Fibroblast of lung (primary cell): ENCODE data around the gene PCDH9. TPM values are rescaled to one million over a fixed set of nuclear protein-coding genes. Genes with fewer than 3 reads are reported as not detected.

Experiments
- DNase-seq, 2 donors: peaks; one replicate each; pipeline versions ENCODE4 v3.0.0 to v3.0.0-alpha.2; 2010; ENCODE audit warnings: low read depth in 2 of 2
- H2AFZ ChIP-seq: 2 replicates; pipeline ENCODE4 v1.5.1; 2012; ENCODE audit warnings: low read length, control low read depth, inconsistent platforms
- H3K27ac ChIP-seq: 2 replicates; pipeline ENCODE4 v1.5.1; 2011; ENCODE audit warnings: low read length, control low read depth; ENCODE audit not compliant: insufficient read depth
- H3K27me3 ChIP-seq: 2 replicates; pipeline ENCODE4 v1.5.1; 2011; ENCODE audit warnings: mild to moderate bottlenecking, low read length; ENCODE audit not compliant: control insufficient read depth, insufficient read depth
- H3K36me3 ChIP-seq: 2 replicates; pipeline ENCODE4 v1.5.1; 2011; ENCODE audit warnings: low read length; ENCODE audit not compliant: control insufficient read depth, insufficient read depth
- H3K4me1 ChIP-seq: 2 replicates; pipeline ENCODE4 v1.5.1; 2011; ENCODE audit warnings: low read length; ENCODE audit not compliant: control insufficient read depth, insufficient read depth; ENCODE audit errors: extremely low read depth
- H3K4me2 ChIP-seq: 2 replicates; pipeline ENCODE4 v1.5.1; 2011; ENCODE audit warnings: low read length, control low read depth; ENCODE audit not compliant: insufficient read depth; ENCODE audit errors: extremely low read depth
- H3K4me3 ChIP-seq, 4 experiments: fragments of 200-600 bp in 1 of 4; sonication (generic) in 1 of 4; replicated peaks in 1 of 4; 2 replicates each; pipeline ENCODE4 v1.5.1; 2011 to 2016; ENCODE audit warnings: low read length in 4 of 4, low read depth in 3 of 4, mild to moderate bottlenecking in 3 of 4, control low read depth in 2 of 4, inconsistent platforms in 1 of 4, mixed read lengths in 1 of 4; ENCODE audit not compliant: insufficient read depth in 1 of 4; ENCODE audit errors: control extremely low read depth in 1 of 4
- H3K79me2 ChIP-seq: 2 replicates; pipeline ENCODE4 v1.5.1; 2012; ENCODE audit warnings: mild to moderate bottlenecking, low read length, inconsistent platforms; ENCODE audit not compliant: control insufficient read depth, insufficient read depth
- H3K9ac ChIP-seq: 2 replicates; pipeline ENCODE4 v1.5.1; 2011; ENCODE audit warnings: mild to moderate bottlenecking, low read length, control low read depth; ENCODE audit not compliant: insufficient read depth
- H3K9me3 ChIP-seq: 2 replicates; pipeline ENCODE4 v1.5.1; 2012; ENCODE audit warnings: low read depth, low read length; ENCODE audit not compliant: control insufficient read depth, insufficient read depth
- H4K20me1 ChIP-seq: 2 replicates; pipeline ENCODE4 v1.5.1; 2011; ENCODE audit warnings: low read length; ENCODE audit not compliant: control insufficient read depth, insufficient read depth; ENCODE audit errors: extremely low read depth
- CTCF ChIP-seq, 2 donors: IDR thresholded peaks in 1 of 2; conservative IDR thresholded peaks in 1 of 2; 1 replicate in 1 of 2; 2 replicates in 1 of 2; pipeline ENCODE4 v1.5.1; 2011 to 2012; ENCODE audit warnings: low read length in 2 of 2, control low read depth in 1 of 2, inconsistent platforms in 1 of 2, low read depth in 1 of 2, mild to moderate bottlenecking in 1 of 2
- EZH2 ChIP-seq: IDR thresholded peaks from 2 replicates; pipeline ENCODE4 v1.5.1; 2012; ENCODE audit warnings: low read length, control low read depth, mild to moderate bottlenecking; ENCODE audit errors: missing control alignments
- polyA plus RNA-seq, 2 donors: library from polyadenylated mRNA; depleted of rRNA in 1 of 2; stranded (reverse) in 1 of 2; unstranded in 1 of 2; fragments of >200 nt; gene quantifications; 2 replicates each; pipeline ENCODE4 v1.2.1, GENCODE V29; 2011 to 2012; ENCODE audit warnings: missing spikeins in 1 of 2
- total RNA-seq: library from RNA; depleted of rRNA; stranded (reverse); fragments of >200 nt; gene quantifications from 2 replicates; pipeline ENCODE4 v1.2.1, GENCODE V29; 2014

PCDH9 gene
- total and polyA plus RNA-seq, 2 donors (not counting 1 experiment from before 2014, with no cell fraction given), result 0.50 to 0.67 TPM

GRCh38 chr13:66855131-66855530 is 375.0 kb downstream of the PCDH9 start:
- Histone ChIP-seq H3K36me3 (no peaks in the 10 kb centered on the region), H2AFZ (no peak overlapping the region), H3K9me3 (no peaks in the 10 kb centered on the region), H3K27me3 (no peaks in the 10 kb centered on the region), H3K9ac (no peak overlapping the region), H3K27ac (no peak overlapping the region), H3K4me3 (no peak overlapping the region), H3K4me2 (no peak overlapping the region), H3K4me1 (no peaks in the 10 kb centered on the region), H3K79me2 (no peaks in the 10 kb centered on the region), H4K20me1 (no peaks in the 10 kb centered on the region)
- peak; percentile 6 to 11 for DNase-seq
- TF ChIP-seq CTCF (conservative IDR thresholded peaks at IDR 0.05 in 1 of 2, IDR thresholded peaks at IDR 0.05 in 1 of 2; ENCODE audit: low read depth in 1 of 2, low read length in 2 of 2) (no peak), EZH2 (no peak)

- DNase-seq, result no peak
- Histone ChIP-seq H3K4me3 (no peak overlapping the region), H3K9ac (no peak overlapping the region), H2AFZ (no peak overlapping the region), H3K4me2 (no peak overlapping the region), H3K9me3 (no peaks in the 10 kb centered on the region), H3K36me3 (no peaks in the 10 kb centered on the region), H3K27me3 (no peaks in the 10 kb centered on the region), H3K79me2 (no peaks in the 10 kb centered on the region), H3K27ac (no peak overlapping the region), H4K20me1 (no peaks in the 10 kb centered on the region), H3K4me1 (no peaks in the 10 kb centered on the region)
- TF ChIP-seq EZH2 (no peak), CTCF (conservative IDR thresholded peaks at IDR 0.05 in 1 of 2, IDR thresholded peaks at IDR 0.05 in 1 of 2; ENCODE audit: low read depth in 1 of 2, low read length in 2 of 2) (no peak)
These were observed 376.6 kb downstream of the PCDH9 start for GRCh38 chr13:66853564-66853963.

GRCh38 chr13:66849706-66850105 is 380.4 kb downstream of the PCDH9 start:
- no peaks in the 10 kb centered on the region for H3K9me3 ChIP-seq
- no peaks in the 10 kb centered on the region for H4K20me1 ChIP-seq
- TF ChIP-seq CTCF (conservative IDR thresholded peaks at IDR 0.05 in 1 of 2, IDR thresholded peaks at IDR 0.05 in 1 of 2; ENCODE audit: low read depth in 1 of 2, low read length in 2 of 2), result no peak
- no peak for TF ChIP-seq EZH2
- no peak for DNase-seq
- no peaks in the 10 kb centered on the region for H3K79me2 ChIP-seq
- H3K4me2 ChIP-seq, result no peak overlapping the region
- no peaks in the 10 kb centered on the region for H3K27me3 ChIP-seq
- no peak overlapping the region for H3K9ac ChIP-seq
- no peaks in the 10 kb centered on the region for H3K36me3 ChIP-seq
- no peaks in the 10 kb centered on the region for H3K4me1 ChIP-seq
- no peak overlapping the region for H3K4me3 ChIP-seq
- no peak overlapping the region for H3K27ac ChIP-seq
- no peak overlapping the region for H2AFZ ChIP-seq
